Epidermal melanocyte (primary cell): Measurements from ENCODE around the gene RARB.

Source experiments
- DNase-seq: peaks from one replicate; pipeline ENCODE4 v3.0.0; 2011; ENCODE audit warnings: low spot score; ENCODE audit not compliant: insufficient read length

RARB gene

DNA sequence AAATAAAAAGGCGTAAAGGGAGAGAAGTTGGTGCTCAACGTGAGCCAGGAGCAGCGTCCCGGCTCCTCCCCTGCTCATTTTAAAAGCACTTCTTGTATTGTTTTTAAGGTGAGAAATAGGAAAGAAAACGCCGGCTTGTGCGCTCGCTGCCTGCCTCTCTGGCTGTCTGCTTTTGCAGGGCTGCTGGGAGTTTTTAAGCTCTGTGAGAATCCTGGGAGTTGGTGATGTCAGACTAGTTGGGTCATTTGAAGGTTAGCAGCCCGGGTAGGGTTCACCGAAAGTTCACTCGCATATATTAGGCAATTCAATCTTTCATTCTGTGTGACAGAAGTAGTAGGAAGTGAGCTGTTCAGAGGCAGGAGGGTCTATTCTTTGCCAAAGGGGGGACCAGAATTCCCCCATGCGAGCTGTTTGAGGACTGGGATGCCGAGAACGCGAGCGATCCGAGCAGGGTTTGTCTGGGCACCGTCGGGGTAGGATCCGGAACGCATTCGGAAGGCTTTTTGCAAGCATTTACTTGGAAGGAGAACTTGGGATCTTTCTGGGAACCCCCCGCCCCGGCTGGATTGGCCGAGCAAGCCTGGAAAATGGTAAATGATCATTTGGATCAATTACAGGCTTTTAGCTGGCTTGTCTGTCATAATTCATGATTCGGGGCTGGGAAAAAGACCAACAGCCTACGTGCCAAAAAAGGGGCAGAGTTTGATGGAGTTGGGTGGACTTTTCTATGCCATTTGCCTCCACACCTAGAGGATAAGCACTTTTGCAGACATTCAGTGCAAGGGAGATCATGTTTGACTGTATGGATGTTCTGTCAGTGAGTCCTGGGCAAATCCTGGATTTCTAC is at the start of gene RARB:
RARB (plus strand) TSS at position 322 of the 847 bp plus-strand sequence; CDS start at position 791, 469 bp downstream.
- peak; percentile 82 for DNase-seq

DNA sequence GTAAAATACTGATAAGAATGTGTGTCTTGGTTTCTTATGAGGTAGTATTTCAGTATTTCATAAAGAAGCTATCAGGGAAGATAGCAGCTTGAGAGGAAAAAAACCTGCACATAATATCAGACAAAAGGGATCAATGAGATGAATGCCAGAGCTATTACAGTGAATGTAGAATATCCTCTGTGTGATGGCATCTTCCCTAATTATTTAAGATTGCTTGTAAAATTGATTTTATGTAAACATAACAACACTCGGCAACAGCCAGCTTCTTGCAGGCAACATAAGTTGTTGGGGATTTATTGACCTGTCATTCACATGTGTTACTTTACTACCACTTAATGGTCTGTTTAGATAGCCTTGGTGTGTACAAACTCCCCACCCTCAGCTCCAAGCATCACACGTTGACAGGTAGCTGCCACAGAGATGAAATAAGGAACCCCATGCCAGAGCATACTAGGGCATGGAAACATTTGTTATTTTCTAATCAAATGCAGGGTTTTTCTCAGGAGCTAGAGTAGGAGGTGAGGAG is 49.2 kb upstream of the RARB start:
- DNase-seq: no peak

DNA sequence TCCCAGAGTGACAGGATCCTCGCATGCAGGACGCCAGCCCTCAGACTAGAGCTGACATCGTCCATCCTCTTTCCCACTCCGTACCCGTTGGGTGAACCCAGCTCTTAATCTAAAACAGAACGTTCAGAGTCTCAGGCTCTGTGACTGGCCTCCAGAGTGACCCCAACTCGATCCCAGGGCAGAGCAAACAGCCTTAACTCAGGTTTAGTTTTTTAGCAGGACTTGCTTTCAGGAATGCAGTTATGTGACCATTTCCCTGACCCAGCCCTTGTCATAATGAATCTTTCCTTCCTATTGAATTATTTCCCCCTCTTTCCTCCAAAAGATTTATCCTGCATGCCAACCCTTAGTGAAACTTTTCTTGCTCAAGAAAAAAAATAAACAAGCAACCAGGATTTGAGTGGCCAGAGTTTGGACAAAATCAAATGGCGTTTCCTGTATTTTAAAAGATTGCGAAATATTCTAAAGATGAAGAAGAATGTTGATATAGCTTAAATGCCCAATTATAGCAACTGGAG is 47.8 kb upstream of the RARB start:
- no peak for DNase-seq

DNA sequence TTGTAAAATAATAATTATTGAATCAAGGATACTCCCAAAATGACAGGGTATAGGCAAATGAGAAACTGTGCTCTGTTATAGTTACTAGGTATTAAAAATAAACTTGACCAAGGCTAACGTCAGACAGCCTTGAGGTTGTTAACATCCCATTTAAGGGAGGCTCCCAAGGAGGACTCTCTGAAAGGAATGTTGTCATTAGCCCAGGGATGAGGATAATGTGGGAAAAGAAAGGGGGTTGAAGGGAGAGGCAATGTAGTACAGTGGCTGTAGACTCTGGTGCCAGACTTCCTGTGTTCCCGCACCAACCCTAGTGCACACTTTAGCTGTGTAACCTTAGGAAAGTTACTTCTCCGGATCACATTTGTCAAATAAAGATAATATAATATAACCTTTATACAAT is 47.0 kb upstream of the RARB start:
- DNase-seq: no peak

DNA sequence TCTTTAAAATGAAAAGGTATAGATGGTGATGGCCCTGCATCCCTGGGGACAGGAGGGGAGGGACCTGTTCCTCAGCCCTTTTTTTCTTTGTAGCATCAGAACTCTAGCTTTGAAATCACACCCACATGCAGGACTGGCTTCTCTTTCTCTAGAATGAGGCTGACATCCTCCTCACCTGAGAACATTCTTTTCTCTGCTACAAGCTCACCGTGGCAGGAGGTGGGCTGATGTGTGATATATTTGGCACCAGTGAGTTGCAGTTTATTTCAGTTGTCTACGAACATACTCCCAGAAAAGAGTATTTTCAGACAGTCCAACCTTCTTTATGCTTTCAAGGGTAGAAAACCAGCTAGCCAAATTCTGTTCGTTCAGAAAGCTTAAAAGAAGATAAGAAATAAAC is 43.6 kb upstream of the RARB start:
- DNase-seq: no peak

DNA sequence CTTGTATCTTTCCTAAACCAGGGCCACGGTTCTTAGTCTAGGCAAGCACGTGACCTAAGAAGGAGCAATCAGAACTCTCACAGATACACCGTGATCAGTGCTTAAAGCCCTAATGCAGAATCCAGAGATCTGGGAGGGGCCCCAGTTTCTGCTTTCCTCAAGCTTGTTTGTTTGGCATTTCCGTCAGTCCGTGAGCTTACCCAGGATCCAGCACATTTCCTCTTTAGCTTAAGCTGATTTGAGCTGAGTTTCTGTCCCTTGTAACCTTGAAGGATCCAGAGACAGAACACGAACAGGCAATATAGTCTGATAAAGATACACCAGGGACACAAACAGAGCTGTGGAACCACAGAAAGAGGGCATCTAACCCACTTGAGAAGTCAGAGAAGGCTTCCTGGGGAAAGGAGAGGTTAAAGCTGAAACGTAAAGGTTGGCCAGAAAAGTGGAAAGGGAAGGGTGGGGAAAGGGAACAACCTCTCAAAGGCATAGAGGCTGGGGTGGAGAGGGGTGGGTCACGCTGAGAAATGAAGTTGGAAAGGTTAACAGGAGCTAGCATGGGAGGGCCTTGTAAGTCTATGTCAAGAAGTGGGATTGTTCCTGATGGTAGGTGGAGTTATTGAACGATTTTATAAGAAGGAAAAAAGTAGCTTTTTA is 42.1 kb upstream of the RARB start:
- DNase-seq: no peak

DNA sequence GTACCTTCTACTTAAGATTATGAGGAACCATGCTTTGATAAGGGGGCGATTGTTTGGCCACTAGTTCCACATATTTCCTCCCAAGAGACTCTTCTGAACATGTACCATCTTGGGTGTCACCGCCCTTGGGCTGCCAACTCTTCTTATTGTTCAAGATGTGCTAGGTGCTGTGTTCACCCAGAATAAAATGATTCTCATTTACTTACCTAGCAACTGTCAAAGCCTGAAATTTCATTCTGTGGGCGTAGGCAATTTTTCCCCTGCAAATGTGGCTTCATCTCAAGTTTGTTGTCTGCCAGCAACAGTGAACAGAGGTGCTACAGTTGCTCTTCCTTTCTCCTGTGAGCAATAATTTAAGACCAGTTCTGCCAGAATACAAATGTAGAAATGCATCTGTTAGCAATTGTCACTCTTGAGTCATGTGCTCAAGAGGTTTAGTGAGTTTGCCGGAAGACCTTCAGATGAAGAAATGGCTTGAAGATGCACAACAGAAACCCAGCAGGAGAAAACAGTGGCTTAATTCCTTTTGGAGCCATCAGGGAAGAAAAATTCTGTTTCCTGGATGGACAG is 41.3 kb upstream of the RARB start:
- no peak for DNase-seq

DNA sequence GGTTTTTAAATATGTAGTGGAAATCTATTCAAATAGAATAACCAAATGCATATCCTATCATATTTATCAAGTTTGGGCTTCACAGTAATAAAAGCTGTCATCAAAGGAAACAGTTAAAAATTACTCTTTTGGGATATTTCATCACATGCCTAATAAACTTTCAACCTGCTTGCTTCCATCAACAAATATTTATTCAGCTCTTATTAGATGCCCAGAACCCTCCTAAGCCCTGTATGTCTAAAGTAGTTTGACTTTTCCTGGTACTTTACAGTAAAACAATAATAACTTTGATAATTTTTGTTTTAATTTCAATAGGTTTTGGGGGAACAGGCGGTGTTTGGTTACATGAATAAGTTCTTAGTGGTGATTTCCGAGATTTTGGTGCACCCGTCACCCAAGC is 37.5 kb upstream of the RARB start:
- DNase-seq: no peak

DNA sequence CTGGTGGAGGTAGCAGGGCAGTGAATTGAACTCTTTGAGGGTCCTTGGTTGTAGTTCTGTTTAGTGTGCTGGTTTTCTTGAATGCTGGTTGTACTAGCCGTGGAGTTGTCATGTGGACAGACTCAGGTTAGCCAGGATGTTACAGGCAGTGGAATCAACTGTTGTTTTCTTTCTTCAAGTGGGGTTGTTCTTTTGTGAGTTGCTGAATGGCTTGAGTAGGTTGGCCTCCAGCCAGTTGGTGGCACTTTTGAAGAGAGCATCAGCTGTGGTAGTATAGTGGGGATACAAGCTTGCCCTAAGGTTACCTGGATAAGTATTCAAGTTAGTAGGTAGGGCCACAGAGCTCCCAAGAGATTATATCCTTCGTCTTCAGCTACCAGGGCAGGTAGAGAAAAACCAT is 31.8 kb upstream of the RARB start:
- DNase-seq: no peak

DNA sequence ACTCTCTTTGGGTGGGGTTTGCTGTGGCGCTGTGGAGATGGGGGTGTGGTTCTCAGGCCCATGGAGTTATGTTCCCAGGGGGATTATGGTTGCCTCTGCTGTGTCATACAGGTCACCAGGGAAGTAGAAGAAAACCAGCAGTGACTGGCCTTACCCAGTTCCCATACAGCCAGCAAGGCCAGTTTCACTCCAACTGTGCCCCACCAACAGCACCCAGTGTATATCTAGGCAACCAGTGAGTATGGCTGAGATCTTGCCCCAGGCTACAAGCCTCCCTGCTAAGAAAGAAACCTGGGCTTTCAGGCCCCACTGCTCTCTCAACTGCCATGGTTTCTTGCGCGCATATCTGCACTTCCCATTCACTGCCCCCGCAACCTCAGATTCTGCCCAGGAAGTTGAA is 31.4 kb upstream of the RARB start:
- no peak for DNase-seq

DNA sequence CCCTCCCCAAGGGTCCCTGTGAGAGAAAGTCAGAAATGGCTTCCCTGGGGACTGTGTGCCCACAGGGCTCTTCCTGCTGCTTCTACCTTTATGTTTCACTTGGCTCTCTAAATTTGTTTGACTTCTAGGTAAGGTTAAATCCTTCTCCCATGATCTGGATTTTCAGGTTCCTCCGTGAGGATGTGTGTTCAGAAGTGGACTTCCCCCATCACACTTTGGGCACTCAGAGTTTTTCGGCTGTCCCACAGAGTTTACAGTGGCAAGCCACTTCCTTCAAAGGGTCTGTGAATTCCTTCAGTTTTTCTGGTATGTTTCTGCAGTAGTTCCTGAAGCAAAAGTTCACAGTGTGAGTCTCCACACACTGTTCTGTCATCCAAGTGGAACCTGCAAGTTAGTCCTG is 30.9 kb upstream of the RARB start:
- no peak for DNase-seq

DNA sequence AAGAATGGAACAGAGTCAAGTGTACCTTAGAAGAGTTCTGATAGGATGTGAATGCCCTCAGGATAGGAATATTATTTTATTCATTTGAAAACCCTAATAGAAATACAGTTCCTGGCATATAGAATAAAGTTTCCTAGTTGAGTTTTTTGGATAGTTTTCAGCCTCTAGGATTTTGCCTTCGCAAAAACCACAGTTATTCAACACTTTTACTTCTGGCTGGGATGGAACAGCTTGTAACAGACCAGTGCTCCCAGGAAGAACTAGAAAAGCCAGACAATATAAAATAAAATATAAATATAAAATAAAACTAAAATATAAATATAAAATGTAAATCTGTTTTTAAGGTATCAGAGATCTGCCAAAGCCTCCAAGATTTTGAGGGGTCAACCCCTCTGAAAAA is 27.5 kb upstream of the RARB start:
- no peak for DNase-seq

DNA sequence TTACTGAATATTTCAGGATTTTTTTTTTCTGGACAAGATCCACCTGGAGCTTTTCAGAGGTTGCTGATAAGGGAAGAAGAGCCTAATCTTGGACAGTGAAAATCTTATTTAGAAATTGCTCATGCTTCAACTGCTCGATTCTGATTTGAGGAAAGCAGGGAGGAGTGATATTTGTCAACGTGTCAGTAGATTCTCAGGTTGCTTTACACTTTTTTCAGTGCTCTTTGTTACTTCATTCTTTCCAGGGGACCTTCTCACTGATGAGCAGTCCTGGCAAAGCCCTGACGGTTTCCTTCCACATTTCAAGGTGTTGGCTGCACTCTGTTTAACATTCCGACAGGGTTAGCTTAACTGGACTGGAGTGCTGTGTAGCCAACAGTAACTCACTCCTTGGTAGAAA is 24.1 kb upstream of the RARB start:
- no peak for DNase-seq

DNA sequence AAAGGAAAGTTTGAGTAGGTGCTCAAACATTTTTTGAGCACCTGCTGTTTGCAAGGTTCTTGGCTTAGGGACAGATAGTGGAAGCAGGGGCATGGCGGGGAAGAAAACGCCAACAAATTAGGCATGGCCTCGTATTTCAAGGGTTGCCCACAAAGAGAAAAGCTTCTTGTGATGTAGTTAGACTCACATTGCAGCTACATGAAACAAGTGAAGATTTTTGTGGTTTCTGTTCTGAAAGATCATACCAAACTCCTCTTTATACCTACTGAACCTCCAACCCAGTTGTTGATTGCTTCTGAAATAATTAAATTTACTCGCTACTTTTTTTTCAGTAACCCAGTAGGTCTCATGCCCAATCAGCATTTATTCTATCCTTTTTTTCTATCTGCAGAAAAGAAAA is 23.5 kb upstream of the RARB start:
- no peak for DNase-seq

DNA sequence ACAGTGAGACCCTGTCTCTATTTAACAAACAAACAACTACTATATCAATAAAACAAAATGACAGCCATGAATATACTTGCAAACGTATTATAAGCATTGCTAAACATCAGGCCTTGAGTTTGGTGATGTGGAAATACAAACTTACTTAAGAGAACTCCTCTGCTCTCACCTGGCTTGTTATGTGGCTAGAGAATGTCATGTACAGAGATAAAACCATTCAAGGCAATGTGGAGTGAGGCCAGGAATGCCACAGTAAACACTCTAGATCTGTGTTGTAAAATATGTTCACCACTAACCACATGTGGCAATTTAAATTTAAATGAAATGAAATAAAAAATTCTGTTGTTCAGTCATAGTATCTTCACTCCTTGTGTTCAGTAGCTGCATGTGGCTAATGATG is 22.7 kb upstream of the RARB start:
- no peak for DNase-seq

DNA sequence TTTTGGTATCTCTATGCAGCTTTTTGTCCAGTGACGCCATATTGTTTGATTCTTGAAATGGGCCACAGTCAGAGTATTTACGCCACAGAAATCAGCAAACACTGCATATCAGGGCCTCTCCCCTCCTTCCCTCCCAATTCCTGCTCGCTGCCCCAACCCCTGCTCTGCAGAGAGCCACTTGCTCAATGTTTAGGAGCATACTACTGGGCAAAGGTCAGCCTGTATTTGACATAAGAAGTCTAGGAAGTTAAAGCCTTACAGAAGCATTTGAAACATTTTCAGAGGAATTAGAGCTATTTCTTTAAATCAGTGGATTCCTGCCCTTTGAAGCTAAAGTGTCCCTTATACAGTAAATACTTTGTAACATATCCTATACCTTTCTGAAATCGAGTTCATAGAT is 17.4 kb upstream of the RARB start:
- DNase-seq: no peak

DNA sequence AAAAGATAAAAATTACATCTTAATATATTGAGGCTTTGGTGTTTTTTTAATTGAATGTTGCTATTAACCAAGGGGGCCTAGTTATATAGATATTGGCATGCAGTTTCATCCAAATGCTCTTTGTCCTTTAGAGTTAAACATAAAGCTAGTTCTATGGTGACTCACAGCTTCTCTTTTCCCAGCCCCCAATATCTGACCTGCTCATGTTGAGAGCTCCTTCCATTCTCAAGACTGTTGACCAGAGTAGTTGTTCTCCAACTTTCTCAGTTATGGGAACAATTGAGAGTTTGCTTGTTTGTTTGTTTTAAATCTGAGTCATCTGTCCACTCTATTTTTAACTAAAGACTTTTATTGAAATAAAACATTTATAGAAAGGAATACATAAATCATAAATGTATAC is 15.8 kb upstream of the RARB start:
- no peak for DNase-seq

DNA sequence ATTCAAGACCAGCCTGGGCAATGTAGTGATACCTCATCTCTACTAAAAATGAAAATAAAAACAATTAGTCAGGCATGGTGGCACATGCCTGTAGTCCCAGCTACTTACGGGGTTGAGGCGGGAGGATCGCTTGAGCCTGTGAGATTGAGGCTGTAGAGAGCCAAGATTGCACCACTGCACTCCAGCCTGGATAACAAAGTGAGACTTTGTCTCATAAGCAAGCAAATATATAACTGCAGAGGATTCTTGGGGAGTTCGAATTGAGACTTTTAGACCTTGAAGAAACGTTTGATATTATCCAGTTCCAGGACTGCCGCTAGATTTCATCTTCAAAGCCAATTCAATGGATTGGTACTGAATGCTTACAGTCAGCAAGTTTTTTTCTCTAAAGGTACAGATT is 11.9 kb upstream of the RARB start:
- DNase-seq: no peak

DNA sequence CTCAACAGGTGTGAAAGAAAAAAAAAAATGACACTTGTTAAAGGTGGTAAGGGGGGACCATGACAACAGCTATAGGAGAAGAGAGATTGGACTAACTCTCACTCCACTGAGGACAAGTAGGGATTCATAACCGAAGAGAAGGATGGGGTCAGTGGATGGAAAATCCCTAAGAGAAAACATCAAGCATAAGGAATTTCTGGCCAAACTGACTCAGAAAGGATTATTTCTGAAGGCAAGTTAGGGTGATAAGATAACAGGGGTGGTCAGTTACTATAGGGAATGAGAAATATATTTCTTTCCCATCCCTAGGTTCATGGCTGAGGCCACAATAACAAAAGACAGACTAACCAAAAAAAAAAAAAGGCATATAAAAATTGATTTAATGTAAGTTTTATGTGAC is 9.5 kb upstream of the RARB start:
- no peak for DNase-seq

DNA sequence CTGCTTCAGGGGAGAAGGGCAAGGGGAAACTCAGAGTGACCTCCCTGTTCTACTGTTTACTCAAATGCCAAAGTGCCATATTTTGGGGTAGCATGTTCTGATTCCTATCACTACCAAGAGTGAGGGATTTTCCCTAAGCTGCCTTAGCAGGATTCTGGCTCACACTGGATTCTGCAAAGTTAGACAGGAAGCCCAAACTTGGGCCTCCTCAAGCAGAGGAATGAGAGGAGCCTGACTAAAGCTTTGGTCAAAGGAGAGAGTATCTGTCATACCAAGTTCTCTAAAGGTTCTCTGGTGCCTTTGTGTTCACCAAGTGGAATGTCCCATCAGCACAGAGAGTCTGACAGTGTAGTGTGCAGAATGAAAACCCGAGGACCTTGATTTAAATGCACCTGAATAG is 8.8 kb upstream of the RARB start:
- DNase-seq: no peak

DNA sequence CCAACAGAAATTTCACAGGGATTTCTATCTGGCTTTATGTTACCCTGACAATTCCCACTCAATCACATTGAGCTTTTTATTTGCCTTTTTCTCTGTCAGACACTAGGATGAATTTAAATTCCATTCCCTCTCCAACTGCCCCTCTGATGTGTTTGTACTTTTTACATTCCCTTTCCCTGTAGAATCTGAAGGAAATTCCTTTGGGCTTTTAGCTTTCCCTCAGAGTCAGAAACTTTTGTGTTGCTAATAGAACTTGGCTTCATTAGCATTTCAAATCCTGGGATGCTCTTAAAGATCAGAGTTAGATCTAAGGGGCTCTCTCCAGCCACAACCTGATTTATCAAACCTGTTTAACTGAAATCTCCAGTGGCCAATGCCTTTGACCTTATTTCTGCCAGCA is 7.9 kb upstream of the RARB start:
- DNase-seq: no peak

DNA sequence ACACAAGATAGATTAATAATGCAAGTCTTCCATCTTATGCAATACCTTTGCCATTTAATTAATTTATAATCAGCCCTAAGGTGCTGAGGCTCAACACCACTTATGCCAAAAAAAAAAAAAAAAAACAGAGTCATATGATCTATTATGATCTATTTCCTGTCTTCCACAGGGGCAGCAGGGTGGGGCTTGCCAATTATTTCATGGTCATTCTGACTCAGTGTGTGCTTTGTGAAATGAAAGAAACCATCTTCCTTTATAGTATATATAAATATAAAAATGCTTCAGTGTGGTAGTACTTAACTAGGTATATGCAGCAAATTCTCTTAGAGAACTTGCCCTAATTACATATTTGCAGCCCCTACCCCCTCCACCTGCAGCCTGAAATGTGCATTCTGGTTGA is 7.2 kb upstream of the RARB start:
- no peak for DNase-seq
